Ramos (cell line): ENCODE results near the gene LUM.

Experiments used
- in situ Hi-C: fragments of 300-500 bp; cut with MboI; formaldehyde crosslinking; loops from one replicate; pipeline ENCODE4 v1.14.3; 2022; ENCODE audit warnings: low sequenced_read_pairs; ENCODE audit not compliant: unreplicated experiment

The LUM gene

GRCh38 chr12:91111366-91112325, at the start of gene LUM:
LUM (minus strand) TSS chr12:91111494; CDS start chr12:91108979, 2,515 bp downstream.
- in situ Hi-C loops: no loop called here

- in situ Hi-C loops: no loop called here
These were observed 49.7 kb upstream of the LUM start for GRCh38 chr12:91161009-91161408.

GRCh38 chr12:91155990-91156389, 44.7 kb upstream of the LUM start:
- in situ Hi-C loops: no loop called here

GRCh38 chr12:91154131-91154530, 42.8 kb upstream of the LUM start:
- in situ Hi-C loops: no loop called here

- in situ Hi-C loops: no loop called here
These were observed 32.8 kb upstream of the LUM start for GRCh38 chr12:91144053-91144452.

- in situ Hi-C loops: no loop called here
These were observed 31.9 kb upstream of the LUM start for GRCh38 chr12:91143206-91143605.

GRCh38 chr12:91142221-91142631, 30.9 kb upstream of the LUM start:
- in situ Hi-C loops: no loop called here

GRCh38 chr12:91140026-91140931, 29.0 kb upstream of the LUM start:
- in situ Hi-C loops: no loop called here

GRCh38 chr12:91139286-91139685, 28.0 kb upstream of the LUM start:
- in situ Hi-C loops: no loop called here

GRCh38 chr12:91138337-91138920, 27.1 kb upstream of the LUM start:
- in situ Hi-C loops: no loop called here

GRCh38 chr12:91133871-91134270, 22.6 kb upstream of the LUM start:
- in situ Hi-C loops: no loop called here

- in situ Hi-C loops: no loop called here
These were observed 18.5 kb upstream of the LUM start for GRCh38 chr12:91129662-91130362.

GRCh38 chr12:91127751-91128150, 16.5 kb upstream of the LUM start:
- in situ Hi-C loops: no loop called here

GRCh38 chr12:91127306-91127705, 16.0 kb upstream of the LUM start:
- in situ Hi-C loops: no loop called here

GRCh38 chr12:91126516-91126915, 15.2 kb upstream of the LUM start:
- in situ Hi-C loops: no loop called here

- in situ Hi-C loops: no loop called here
These were observed 12.1 kb upstream of the LUM start for GRCh38 chr12:91123236-91123916.

GRCh38 chr12:91120781-91121180, 9.5 kb upstream of the LUM start:
- in situ Hi-C loops: no loop called here

GRCh38 chr12:91119089-91119488, 7.8 kb upstream of the LUM start:
- in situ Hi-C loops: no loop called here

- in situ Hi-C loops: no loop called here
These were observed 2.3 kb upstream of the LUM start for GRCh38 chr12:91113621-91114020.
